H1 (cell line): ENCODE results near the gene PHLDA3. TPM values are rescaled to one million over a fixed set of nuclear protein-coding genes. Genes with fewer than 3 reads are reported as not detected.

Experiments
- CTCF ChIA-PET: fragments of 300-600 bp; sonication (Branson Sonifier 250); formaldehyde crosslinking; loops from one replicate; lab custom pipeline; 2021; ENCODE audit not compliant: partially characterized antibody; lab: Charles Lee
- POLR2A ChIA-PET: fragments of 300-600 bp; sonication (Branson Sonifier 250); formaldehyde crosslinking; loops from one replicate; lab custom pipeline; 2021; ENCODE audit warnings: inconsistent platforms; ENCODE audit not compliant: partially characterized antibody; lab: Charles Lee
- DNase-seq, 2 experiments: peaks; one replicate each; pipeline versions ENCODE4 v3.0.0 to v3.0.0-alpha.2; 2010 to 2022; ENCODE audit warnings: low spot score in 2 of 2, low read depth in 1 of 2, mixed read lengths in 1 of 2
- FAIRE-seq: peaks from 2 replicates; lab custom pipeline; 2011; peaks lifted over from hg19 to GRCh38; lab: Jason Lieb, UNC
- H2AFZ ChIP-seq: 2 replicates; pipeline ENCODE4 v1.8.1; 2012; ENCODE audit warnings: low read length, inconsistent platforms
- H2AK5ac ChIP-seq: 2 replicates; pipeline ENCODE4 v1.6.1; 2013; ENCODE audit warnings: low read depth, low read length
- H2BK120ac ChIP-seq: replicated peaks from 2 replicates; pipeline ENCODE3; 2013; ENCODE audit warnings: low read depth, low read length, inconsistent platforms
- H2BK12ac ChIP-seq: 2 replicates; pipeline ENCODE4 v1.6.1; 2013; ENCODE audit warnings: low read depth, low read length
- H2BK15ac ChIP-seq: 2 replicates; pipeline ENCODE4 v1.6.1; 2013; ENCODE audit warnings: low read length
- H2BK20ac ChIP-seq: 2 replicates; pipeline ENCODE4 v1.6.1; 2013; ENCODE audit warnings: low read length
- H2BK5ac ChIP-seq: 2 replicates; pipeline ENCODE4 v1.6.1; 2013; ENCODE audit warnings: low read depth, low read length
- H3K14ac ChIP-seq: 2 replicates; pipeline ENCODE4 v1.6.1; 2013; ENCODE audit warnings: inconsistent platforms; ENCODE audit not compliant: insufficient read length
- H3K18ac ChIP-seq: 2 replicates; pipeline ENCODE4 v1.6.1; 2013; ENCODE audit warnings: low read length; ENCODE audit errors: extremely low read depth
- H3K23ac ChIP-seq: 2 replicates; pipeline ENCODE4 v1.6.1; 2013; ENCODE audit warnings: inconsistent platforms; ENCODE audit not compliant: insufficient read length
- H3K23me2 ChIP-seq: 2 replicates; pipeline ENCODE4 v1.6.1; 2013; ENCODE audit warnings: low read depth, low read length
- H3K27ac ChIP-seq: 2 replicates; pipeline ENCODE4 v1.6.1; 2011; ENCODE audit warnings: low read depth, low read length, inconsistent platforms
- H3K27me3 ChIP-seq, 4 experiments: replicated peaks in 1 of 4; 1 replicate in 1 of 4; 2 replicates in 3 of 4; pipeline versions ENCODE4 v1.6.1 to v1.8.1; 2011 to 2013; ENCODE audit warnings: low read length in 3 of 4, mild to moderate bottlenecking in 3 of 4, inconsistent platforms in 2 of 4, mixed read lengths in 2 of 4, moderate library complexity in 1 of 4; ENCODE audit not compliant: control insufficient read depth in 3 of 4, insufficient read depth in 3 of 4; ENCODE audit errors: extremely low read depth in 1 of 4
- H3K36me3 ChIP-seq, 4 experiments: 2 replicates each; pipeline versions ENCODE4 v1.6.1 to v1.8.1; 2011 to 2013; ENCODE audit warnings: mild to moderate bottlenecking in 4 of 4, low read length in 3 of 4, moderate library complexity in 2 of 4, control low read depth in 1 of 4, inconsistent platforms in 1 of 4; ENCODE audit not compliant: insufficient read depth in 4 of 4, control insufficient read depth in 2 of 4
- H3K4ac ChIP-seq: replicated peaks from 2 replicates; pipeline ENCODE3; 2013; ENCODE audit warnings: low read length, low read depth, mixed read lengths, inconsistent platforms; ENCODE audit not compliant: insufficient read length
- H3K4me1 ChIP-seq, 4 experiments: replicated peaks in 1 of 4; 1 replicate in 1 of 4; 2 replicates in 3 of 4; pipeline versions ENCODE4 v1.6.1 to v1.8.1; 2011 to 2013; ENCODE audit warnings: low read length in 3 of 4, inconsistent platforms in 2 of 4, mixed read lengths in 1 of 4; ENCODE audit not compliant: insufficient read depth in 4 of 4, control insufficient read depth in 3 of 4
- H3K4me2 ChIP-seq, 2 experiments: 2 replicates each; pipeline versions ENCODE4 v1.6.1 to v1.8.1; 2011 to 2013; ENCODE audit warnings: low read depth in 2 of 2, low read length in 2 of 2, control low read depth in 1 of 2, inconsistent platforms in 1 of 2, mild to moderate bottlenecking in 1 of 2; ENCODE audit not compliant: insufficient read depth in 1 of 2
- H3K4me3 ChIP-seq, 4 experiments: fragments of 200-600, 300-600 bp in 1 of 4; sonication (generic), shearing (Covaris generic), sonication (Bioruptor Twin) in 1 of 4; 2 replicates each; pipeline versions ENCODE4 v1.5.1 to v1.8.1; 2011 to 2016; ENCODE audit warnings: low read length in 4 of 4, low read depth in 3 of 4, control low read depth in 2 of 4, inconsistent platforms in 2 of 4, mild to moderate bottlenecking in 2 of 4, mixed read lengths in 1 of 4, moderate library complexity in 1 of 4; ENCODE audit not compliant: insufficient read depth in 2 of 4; ENCODE audit errors: extremely low read depth in 1 of 4
- H3K56ac ChIP-seq: replicated peaks from 2 replicates; pipeline ENCODE3; 2013; ENCODE audit warnings: low read depth, mild to moderate bottlenecking, mixed read lengths, low read length, inconsistent platforms; ENCODE audit not compliant: insufficient read length
- H3K79me1 ChIP-seq: 2 replicates; pipeline ENCODE4 v1.6.1; 2013; ENCODE audit warnings: low read depth, low read length, control low read depth
- H3K79me2 ChIP-seq, 2 experiments: 2 replicates each; pipeline versions ENCODE4 v1.6.1 to v1.8.1; 2012 to 2013; ENCODE audit warnings: low read length in 2 of 2, mild to moderate bottlenecking in 2 of 2, inconsistent platforms in 1 of 2; ENCODE audit not compliant: insufficient read depth in 2 of 2, control insufficient read depth in 1 of 2
- H3K9ac ChIP-seq, 4 experiments: replicated peaks in 1 of 4; 1 replicate in 1 of 4; 2 replicates in 3 of 4; pipeline versions ENCODE4 v1.6.1 to v1.8.1; 2011 to 2013; ENCODE audit warnings: low read depth in 3 of 4, low read length in 3 of 4, control low read depth in 2 of 4, mild to moderate bottlenecking in 2 of 4, moderate library complexity in 2 of 4, inconsistent platforms in 1 of 4; ENCODE audit errors: extremely low read depth in 1 of 4
- H3K9me3 ChIP-seq, 2 experiments: 2 replicates each; pipeline versions ENCODE4 v1.6.1 to v1.8.1; 2012 to 2013; ENCODE audit warnings: mild to moderate bottlenecking in 2 of 2, moderate library complexity in 2 of 2, control low read depth in 1 of 2, inconsistent platforms in 1 of 2, low read depth in 1 of 2, low read length in 1 of 2, mixed read lengths in 1 of 2; ENCODE audit not compliant: insufficient read depth in 2 of 2
- H4K20me1 ChIP-seq, 2 experiments: replicated peaks in 1 of 2; 2 replicates each; pipeline versions ENCODE3 to v1.8.1; 2011 to 2013; ENCODE audit warnings: inconsistent platforms in 2 of 2, low read length in 2 of 2, mild to moderate bottlenecking in 1 of 2; ENCODE audit not compliant: insufficient read depth in 2 of 2, control insufficient read depth in 1 of 2
- H4K5ac ChIP-seq: 2 replicates; pipeline ENCODE4 v1.6.1; 2013; ENCODE audit warnings: low read length, low read depth, mixed read lengths, inconsistent platforms; ENCODE audit not compliant: insufficient read length
- H4K8ac ChIP-seq: 2 replicates; pipeline ENCODE4 v1.8.0; 2013; ENCODE audit warnings: mild to moderate bottlenecking, moderate library complexity, low read length, inconsistent platforms; ENCODE audit not compliant: insufficient read depth; ENCODE audit errors: extremely low read depth
- H4K91ac ChIP-seq: replicated peaks from 2 replicates; pipeline ENCODE3; 2013; ENCODE audit warnings: low read length, mixed read lengths, inconsistent platforms; ENCODE audit not compliant: insufficient read length
- BACH1 ChIP-seq: IDR thresholded peaks from 2 replicates; pipeline ENCODE4 v1.6.1; 2012; ENCODE audit warnings: low read length, improper control_type of control experiment
- EZH2 ChIP-seq: fragments of 200-600 bp; sonication (generic); IDR thresholded peaks from 2 replicates; pipeline ENCODE4 v1.7.1; 2012; ENCODE audit warnings: low read depth, mild to moderate bottlenecking, moderate library complexity, low read length, inconsistent platforms; ENCODE audit not compliant: severe bottlenecking
- KDM5A ChIP-seq: fragments of 200-600 bp; IDR thresholded peaks from 2 replicates; pipeline ENCODE4 v1.7.1; 2012; ENCODE audit warnings: mild to moderate bottlenecking, low read length, inconsistent platforms, mixed read lengths
- PHF8 ChIP-seq: fragments of 200-600 bp; sonication (generic); conservative IDR thresholded peaks from 2 replicates; pipeline ENCODE4 v1.7.1; 2012; ENCODE audit warnings: low read depth, mild to moderate bottlenecking, inconsistent platforms, low read length, moderate library complexity
- RBBP5 ChIP-seq: IDR thresholded peaks from 2 replicates; pipeline ENCODE4 v1.7.1; 2012; ENCODE audit warnings: low read depth, mild to moderate bottlenecking, inconsistent platforms, low read length, moderate library complexity, borderline replicate concordance
- SP4 ChIP-seq: IDR thresholded peaks from 2 replicates; pipeline ENCODE4 v1.6.1; 2012; ENCODE audit warnings: low read length, inconsistent platforms
- TAF7 ChIP-seq: optimal IDR thresholded peaks from 2 replicates; pipeline ENCODE3; 2011; ENCODE audit warnings: low read depth, mild to moderate bottlenecking, inconsistent platforms, low read length, moderate library complexity, borderline replicate concordance
- WGBS, 2 experiments: shearing (Covaris generic) in 1 of 2; methylation state at CpG; one replicate each; pipeline versions ENCODE4 v1.1.6 to v1.1.7; 2013 to 2015; ENCODE audit warnings: low lambda C conversion rate in 2 of 2, mixed read lengths in 2 of 2, inconsistent platforms in 1 of 2, low coverage in 1 of 2, missing lambda C conversion rate in 1 of 2; ENCODE audit not compliant: insufficient replicate concordance in 2 of 2, insufficient coverage in 1 of 2, insufficient read length in 1 of 2; ENCODE audit errors: extremely low coverage in 1 of 2, missing lambda C conversion rate in 1 of 2; 5-methylcytosine and 5-hydroxymethylcytosine counted together
- long read RNA-seq, 2 experiments: library from RNA in 1 of 2; library from capped mRNA in 1 of 2; stranded (forward); transcript quantifications; one replicate each; pipeline ENCODE4 v2.0.0, GENCODE V29; 2021; ENCODE audit warnings: inconsistent platforms in 1 of 2
- polyA minus RNA-seq, 3 experiments: library from RNA; depleted of rRNA, polyadenylated mRNA; stranded (reverse); fragments of >200 nt; gene quantifications; 1 replicate in 2 of 3; 2 replicates in 1 of 3; pipeline ENCODE4 v1.2.3, GENCODE V29; 2011
- polyA plus RNA-seq, 7 experiments: library from polyadenylated mRNA; depleted of rRNA in 3 of 7; stranded (reverse) in 5 of 7; unstranded in 2 of 7; fragments of >200 nt in 5 of 7; fragments of 200-250 nt in 2 of 7; gene quantifications; 1 replicate in 5 of 7; 2 replicates in 1 of 7; 4 replicates in 1 of 7; pipeline versions ENCODE4 v1.2.1 to v1.2.3, GENCODE V29; 2011 to 2013; ENCODE audit warnings: missing spikeins in 2 of 7, mixed read lengths in 2 of 7
- total RNA-seq: library from RNA; stranded (reverse); fragmentation: NEBNext Ultra II Directional; extraction: Animal tissue kit (Norgen Biotek cat#: 25700); gene quantifications from 2 replicates; pipeline ENCODE4 v1.2.1, GENCODE V29; 2021

The PHLDA3 gene
- total RNA-seq = 27.5 and 27.7 TPM in 2 replicates
- polyA plus RNA-seq (2011; rRNA removed) = 25.5 and 42.8 TPM in 2 replicates
- 54.2 TPM for polyA plus RNA-seq (2011; cell fraction: cytosol; rRNA removed)
- 49.9 TPM for polyA plus RNA-seq (2011; cell fraction: nucleus; rRNA removed)
- 20.2 to 38.8 TPM (median 34.1 TPM) in 4 replicates for polyA plus RNA-seq (2012, experiment 1 of 2)
- 27.9 TPM for polyA plus RNA-seq (2012, experiment 2 of 2)
- 10.0 TPM for polyA plus RNA-seq (2013, experiment 1 of 2)
- 11.0 TPM for polyA plus RNA-seq (2013, experiment 2 of 2)
- 10.2 and 11.8 TPM in 2 replicates for polyA minus RNA-seq (2011; rRNA and poly(A)+ RNA removed)
- 26.1 TPM for polyA minus RNA-seq (2011; cell fraction: cytosol; rRNA and poly(A)+ RNA removed)
- 40.8 TPM for polyA minus RNA-seq (2011; cell fraction: nucleus; rRNA and poly(A)+ RNA removed)
- long read RNA-seq, experiment 1, transcript PHLDA3-202 (2 exons, 2,640 nt) = major isoform, 13 of 29 reads
- long read RNA-seq, experiment 1, partial matches to known transcripts = 0 of 29 reads
- long read RNA-seq, experiment 1, other reads (novel, unspliced or antisense) = 16 of 29 reads
- long read RNA-seq, experiment 2, partial matches to known transcripts = 0 of 3 reads
- long read RNA-seq, experiment 2, other reads (novel, unspliced or antisense) = 3 of 3 reads

- FAIRE-seq (no peak), DNase-seq (peak; percentile 77 to 82)
- peak within 1 kb of the TSS; percentile 93; the same call in 1 of the 2 replicates for H2BK20ac ChIP-seq
- peak within 1 kb of the TSS; percentile 64; the same call in 1 of the 2 replicates for H2AFZ ChIP-seq
- H3K9me3 ChIP-seq = no peaks in the 10 kb centered on the region
- H3K27ac ChIP-seq = no peak within 1 kb of the TSS; the same call in 1 of the 2 replicates
- peak within 1 kb of the TSS; percentile 92 for H3K4ac ChIP-seq
- peak within 1 kb of the TSS; percentile 64 for H4K5ac ChIP-seq
- peaks cover 11% of the 10 kb centered on the region for H3K79me1 ChIP-seq
- peak within 1 kb of the TSS; percentile 64 to 75 (median 69) for H3K4me3 ChIP-seq
- peak within 1 kb of the TSS; percentile 93; the same call in 1 of the 2 replicates for H2BK5ac ChIP-seq
- peak within 1 kb of the TSS; percentile 72 for H2BK120ac ChIP-seq
- no peak within 1 kb of the TSS for H3K23ac ChIP-seq
- H2BK15ac ChIP-seq = peak within 1 kb of the TSS; percentile 96; the same call in 1 of the 2 replicates
- peaks cover 0 to 12% of the 10 kb centered on the region in 2 experiments for H4K20me1 ChIP-seq
- peaks cover 3 to 17% of the 10 kb centered on the region in 2 experiments; a peak in 2 of 4 replicates for H3K79me2 ChIP-seq
- ChIA-PET CTCF (interaction anchor here (0.7 to 12.0 kb wide), 16 partner anchors 7 to 79 kb away, joined by 3 to 96 read pairs (median 4); no protein-coding TSS in a partner anchor), POLR2A (interaction anchor here (0.8 to 2.3 kb wide), 8 partner anchors 9 to 92 kb away, joined by 4 to 11 read pairs (median 7); no protein-coding TSS in a partner anchor)
- peaks cover 3 to 12% (median 6%) of the 10 kb centered on the region in 4 experiments; a peak in 4 of 8 replicates for H3K36me3 ChIP-seq
- 0% methylated on average over 43 of the region's 76 CpGs; no CpG with 5 or more reads in 1 of the 2 experiments for WGBS, 2 experiments
- no peak within 1 kb of the TSS for H3K14ac ChIP-seq
- H3K56ac ChIP-seq = peak within 1 kb of the TSS; percentile 87
- peak within 1 kb of the TSS; percentile 91 to 99 for H3K4me2 ChIP-seq
- peaks cover 0 to 19% (median 11%) of the 10 kb centered on the region in 4 experiments; a peak in 6 of 7 replicates for H3K4me1 ChIP-seq
- H3K27me3 ChIP-seq = peaks cover 5 to 35% (median 31%) of the 10 kb centered on the region in 4 experiments
- H4K8ac ChIP-seq = peak within 1 kb of the TSS; percentile 93
- H3K23me2 ChIP-seq = peaks cover 16% of the 10 kb centered on the region
- peak within 1 kb of the TSS; percentile 98 for H4K91ac ChIP-seq
- peak within 1 kb of the TSS; percentile 68; the same call in 1 of the 2 replicates for H2BK12ac ChIP-seq
- H3K18ac ChIP-seq = peak within 1 kb of the TSS; percentile 90
- H3K9ac ChIP-seq = peak within 1 kb of the TSS; percentile 47 to 65 (median 62); a peak in 6 of 7 replicates
- no peak within 1 kb of the TSS for H2AK5ac ChIP-seq
- peak; percentile 15 for TF ChIP-seq TAF7
- peak; percentile 67; the same call in 1 of the 2 replicates for TF ChIP-seq SP4
- no peak for TF ChIP-seq BACH1
- TF ChIP-seq EZH2 = peak; percentile 2
- TF ChIP-seq PHF8 = peak; percentile 24; the same call in 1 of the 2 replicates
- no peak for TF ChIP-seq KDM5A
- TF ChIP-seq RBBP5 = peak; percentile 70; the same call in 1 of the 2 replicates
Observed at GRCh38 chr1:201468844-201469644, at the start of gene PHLDA3. Gene PHLDA3, minus strand, starts transcription at chr1:201469188. Its CDS starts 402 bp downstream, at chr1:201468786.
